GM12878 (cell line): ENCODE data around the gene CTH. TPM values are rescaled to one million over a fixed set of nuclear protein-coding genes. Genes with fewer than 3 reads are reported as not detected.
A peak's percentile ranks its signal among the peaks of the same experiment; 100 is the strongest.

Experiments
- ATAC-seq: fragments of 200-7000 bp; cut with Tn5 transposase; 3 replicates; pipeline ENCODE4 v1.9.1; 2020; ENCODE audit warnings: mild to moderate bottlenecking, moderate library complexity
- BruUV-seq: library from RNA; stranded (reverse); fragments of 400-500 nt; replicated peaks from 2 replicates; lab custom pipeline; 2021; lab: Mats Ljungman, UMichigan
- CTCF ChIA-PET: fragments of 300-600 bp; sonication (Branson Sonifier 250); formaldehyde crosslinking; extraction: SDS; loops from one replicate; lab custom pipeline; 2021; ENCODE audit warnings: inconsistent platforms; lab: Yijun Ruan, JAX
- POLR2A ChIA-PET: fragments of 350-600 bp; formaldehyde crosslinking; extraction: SDS; loops from one replicate; lab custom pipeline; 2021; ENCODE audit warnings: inconsistent platforms; lab: Charles Lee
- RAD21 ChIA-PET: fragments of 300-600 bp; sonication (Branson Sonifier 250); formaldehyde crosslinking; loops from one replicate; lab custom pipeline; 2023; ENCODE audit warnings: antibody characterized with exemption; ENCODE audit not compliant: unreplicated experiment; lab: Charles Lee
- SMC1A ChIA-PET: fragments of 300-600 bp; sonication (Branson Sonifier 250); formaldehyde crosslinking; loops from one replicate; lab custom pipeline; 2023; ENCODE audit not compliant: unreplicated experiment, uncharacterized antibody; lab: Charles Lee
- DNase-seq: peaks from one replicate; pipeline ENCODE4 v3.0.0-alpha.2; 2011; ENCODE audit warnings: low read depth, low spot score
- FAIRE-seq: peaks from 3 replicates; lab custom pipeline; 2011; peaks lifted over from hg19 to GRCh38; lab: Jason Lieb, UNC
- H2AFZ ChIP-seq: 2 replicates; pipeline ENCODE4 v1.6.0; 2011; ENCODE audit warnings: low read depth, low read length, control low read depth; ENCODE audit not compliant: control insufficient read depth
- H3K27ac ChIP-seq: 2 replicates; pipeline ENCODE4 v1.5.1; 2011; ENCODE audit warnings: control low read depth; ENCODE audit not compliant: control insufficient read depth, insufficient read depth
- H3K27me3 ChIP-seq, 2 experiments: replicated peaks in 1 of 2; 2 replicates each; pipeline versions ENCODE4 v1.6.0 to v1.6.1; 2011; ENCODE audit warnings: low read length in 1 of 2; ENCODE audit not compliant: control insufficient read depth in 2 of 2, insufficient read depth in 2 of 2
- H3K36me3 ChIP-seq, 2 experiments: 2 replicates each; pipeline ENCODE4 v1.5.1; 2011; ENCODE audit warnings: low read length in 1 of 2; ENCODE audit not compliant: control insufficient read depth in 2 of 2, insufficient read depth in 2 of 2
- H3K4me1 ChIP-seq: 2 replicates; pipeline ENCODE4 v1.6.1; 2011; ENCODE audit warnings: mild to moderate bottlenecking, low read length, moderate library complexity, mixed read lengths; ENCODE audit not compliant: control insufficient read depth, insufficient read depth
- H3K4me2 ChIP-seq: 2 replicates; pipeline ENCODE4 v1.6.0; 2011; ENCODE audit warnings: control low read depth; ENCODE audit not compliant: control insufficient read depth, insufficient read depth
- H3K4me3 ChIP-seq: fragments of 200-600 bp; sonication (generic); 2 replicates; pipeline ENCODE4 v1.5.1; 2016
- H3K79me2 ChIP-seq: 2 replicates; pipeline ENCODE4 v1.6.0; 2011; ENCODE audit warnings: low read length; ENCODE audit not compliant: control insufficient read depth, insufficient read depth
- H3K9ac ChIP-seq: 2 replicates; pipeline ENCODE4 v1.8.0; 2011; ENCODE audit warnings: low read length, control low read depth, mixed read lengths; ENCODE audit not compliant: control insufficient read depth, insufficient read depth
- H3K9me3 ChIP-seq: replicated peaks from 3 replicates; pipeline ENCODE4 v1.5.1; 2011; ENCODE audit warnings: mild to moderate bottlenecking, low read length; ENCODE audit not compliant: control insufficient read depth, insufficient read depth
- H4K20me1 ChIP-seq: 2 replicates; pipeline ENCODE4 v1.6.0; 2011; ENCODE audit not compliant: control insufficient read depth, insufficient read depth
- EED ChIP-seq: sonication (generic); IDR thresholded peaks from 2 replicates; pipeline ENCODE4 v1.6.1; 2016; ENCODE audit warnings: antibody characterized with exemption, low read depth
- EP300 ChIP-seq, 2 experiments: fragments of 150-350 bp in 1 of 2; IDR thresholded peaks; 2 replicates each; pipeline ENCODE4 v1.6.1; 2011 to 2012; ENCODE audit warnings: low read depth in 2 of 2, low read length in 2 of 2, borderline replicate concordance in 1 of 2, improper control_type of control experiment in 1 of 2, inconsistent platforms in 1 of 2; ENCODE audit not compliant: control insufficient read depth in 1 of 2
- ESRRA ChIP-seq: IDR thresholded peaks from 2 replicates; pipeline ENCODE4 v1.6.1; 2012; ENCODE audit warnings: mild to moderate bottlenecking, low read length, improper control_type of control experiment
- FOS ChIP-seq: IDR thresholded peaks from 3 replicates; pipeline ENCODE4 v1.6.1; 2011; ENCODE audit warnings: borderline replicate concordance; ENCODE audit not compliant: insufficient read length; ENCODE audit errors: extremely low read depth
- JUND ChIP-seq: IDR thresholded peaks from 2 replicates; pipeline ENCODE4 v1.6.1; 2012; ENCODE audit warnings: low read depth, mild to moderate bottlenecking, low read length, improper control_type of control experiment, moderate library complexity
- MTA2 ChIP-seq: fragments of 450-650 bp; IDR thresholded peaks from 2 replicates; pipeline ENCODE4 v1.6.1; 2016; ENCODE audit warnings: low read depth, mild to moderate bottlenecking, moderate library complexity
- MYB ChIP-seq: fragments of 150-350 bp; IDR thresholded peaks from 2 replicates; pipeline ENCODE4 v1.6.1; 2014; ENCODE audit warnings: mild to moderate bottlenecking, low read depth, low read length, borderline replicate concordance
- RAD21 ChIP-seq: IDR thresholded peaks from 2 replicates; pipeline ENCODE4 v1.6.1; 2011; ENCODE audit warnings: mild to moderate bottlenecking, low read depth, low read length, moderate library complexity; ENCODE audit not compliant: insufficient read depth
- RB1 ChIP-seq: fragments of 450-650 bp; formaldehyde crosslinking; IDR thresholded peaks from 2 replicates; pipeline ENCODE4 v1.6.1; 2017; ENCODE audit warnings: mild to moderate bottlenecking, borderline replicate concordance
- RFX5 ChIP-seq: IDR thresholded peaks from 2 replicates; pipeline ENCODE4 v1.6.1; 2011; ENCODE audit warnings: low read depth, low read length, improper control_type of control experiment
- SMARCA5 ChIP-seq: fragments of 450-650 bp; IDR thresholded peaks from 2 replicates; pipeline ENCODE4 v1.6.1; 2017; ENCODE audit warnings: mild to moderate bottlenecking
- SREBF2 ChIP-seq: IDR thresholded peaks from 2 replicates; pipeline ENCODE4 v1.6.1; 2012; ENCODE audit warnings: mild to moderate bottlenecking, low read length
- ZNF207 ChIP-seq: fragments of 450-650 bp; IDR thresholded peaks from 2 replicates; pipeline ENCODE4 v1.6.1; 2014; ENCODE audit warnings: antibody characterized with exemption, mild to moderate bottlenecking, borderline replicate concordance
- ZSCAN29 ChIP-seq: fragments of 450-650 bp; IDR thresholded peaks from 2 replicates; pipeline ENCODE4 v1.6.1; 2017; ENCODE audit warnings: mild to moderate bottlenecking, moderate library complexity
- WGBS: methylation state at CpG from one replicate; pipeline ENCODE4 v1.1.6; 2016; ENCODE audit warnings: low lambda C conversion rate; ENCODE audit not compliant: insufficient replicate concordance, insufficient coverage; ENCODE audit errors: missing lambda C conversion rate; 5-methylcytosine and 5-hydroxymethylcytosine counted together
- in situ Hi-C: fragments of 300-500 bp; cut with MboI; formaldehyde crosslinking; loops from 9 replicates; pipeline ENCODE4 v1.14.3; 2018; ENCODE audit warnings: mixed read lengths
- intact Hi-C: fragments of 100-400 bp; cut with micrococcal nuclease; formaldehyde crosslinking; loops from one replicate; pipeline ENCODE4 v1.14.2; 2022; ENCODE audit not compliant: unreplicated experiment
- polyA plus RNA-seq, 11 experiments: library from polyadenylated mRNA; depleted of rRNA in 4 of 11; unstranded in 6 of 11; stranded (reverse) in 5 of 11; fragments of >200 nt; fragmentation: Nextera tagmentation in 4 of 11; fragmentation: Illumina TruSeq in 1 of 11; extraction: Ambion mirVana in 4 of 11; extraction: Trizol in 1 of 11; gene quantifications; 1 replicate in 1 of 11; 2 replicates in 10 of 11; pipeline versions ENCODE4 v1.2.1 to v1.2.3, GENCODE V29; 2011 to 2016; ENCODE audit warnings: inconsistent platforms in 2 of 11, missing spikeins in 2 of 11, low read depth in 1 of 11
- total RNA-seq, 4 experiments: library from RNA; depleted of rRNA in 3 of 4; stranded (reverse); fragments of >200 nt in 3 of 4; fragmentation: Illumina TruSeq in 1 of 4; extraction: Trizol in 1 of 4; gene quantifications; 2 replicates each; pipeline versions ENCODE4 v1.2.1 to v1.2.3, GENCODE V29; 2013 to 2021
- TF ChIP-seq, protein P1 (sequence below): IDR thresholded peaks from 2 replicates; pipeline ENCODE4 v1.6.1; 2012; ENCODE audit warnings: low read depth, low read length, improper control_type of control experiment
- TF ChIP-seq, protein P2 (sequence below): fragments of 450-650 bp; IDR thresholded peaks from 2 replicates; pipeline ENCODE4 v1.6.1; 2017; ENCODE audit warnings: antibody characterized with exemption, mild to moderate bottlenecking, moderate library complexity
- TF ChIP-seq, protein P3 (sequence below): fragments of 150-350 bp; IDR thresholded peaks from 2 replicates; pipeline ENCODE4 v1.6.1; 2014; ENCODE audit warnings: mild to moderate bottlenecking, low read depth, low read length
- TF ChIP-seq, protein P4 (sequence below): fragments of 450-650 bp; IDR thresholded peaks from 2 replicates; pipeline ENCODE4 v1.6.1; 2017; ENCODE audit warnings: mild to moderate bottlenecking

The CTH gene
- total and polyA plus RNA-seq, 10 of the 15 experiments (the other 5 are each of a cell fraction or from before 2014, with no cell fraction given): 6.3 to 17.5 (median 10.4) TPM

DNA sequence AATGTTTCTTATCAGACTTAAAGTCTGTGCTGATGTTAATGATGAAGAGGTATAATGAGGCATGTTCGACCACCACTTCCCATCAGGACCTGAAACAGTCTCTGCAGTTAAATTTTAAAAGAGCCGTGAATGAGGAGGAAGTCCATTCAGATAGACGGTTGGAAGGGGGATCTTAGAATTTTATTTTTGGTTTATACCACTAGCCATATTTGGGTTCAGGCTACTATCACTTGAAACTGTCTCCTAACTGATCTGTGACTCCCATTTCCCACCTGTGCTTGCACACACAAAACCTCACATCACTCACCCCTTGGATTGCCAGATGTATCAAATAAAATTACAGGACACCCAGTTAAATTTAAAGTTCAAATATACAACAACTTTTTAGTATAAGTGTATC lies 46.6 kb upstream of the CTH start:
- BruUV-seq: no TSS peak
- no peaks in the 10 kb centered on the region for H3K79me2 ChIP-seq
- DNase-seq (no peak), ATAC-seq (peak; percentile 44), FAIRE-seq (no peak)
- no peak overlapping the region for H2AFZ ChIP-seq
- H3K4me1 ChIP-seq: peaks cover 2% of the 10 kb centered on the region; the same call in 1 of the 2 replicates
- ChIA-PET RAD21 (no interaction called here), SMC1A (interaction anchor here (0.9 kb wide), 1 partner anchor 71 kb away, joined by 5 read pairs; no protein-coding TSS in a partner anchor), POLR2A (interaction anchor here (0.6 to 0.7 kb wide), 2 partner anchors 24 to 98 kb away, joined by 4 to 9 read pairs; no protein-coding TSS in a partner anchor), CTCF (no interaction called here)
- no peaks in the 10 kb centered on the region for H3K36me3 ChIP-seq
- no peaks in the 10 kb centered on the region for H4K20me1 ChIP-seq
- intact Hi-C loops: loop anchor here (2.0 kb wide), 1 partner anchor 18 kb away; no protein-coding TSS in a partner anchor
- no peak overlapping the region for H3K4me3 ChIP-seq
- WGBS: 74% methylated on average over 3 of the region's 3 CpGs
- in situ Hi-C loops: no loop called here
- no peak overlapping the region for H3K9ac ChIP-seq
- H3K9me3 ChIP-seq: no peaks in the 10 kb centered on the region
- H3K27me3 ChIP-seq: no peaks in the 10 kb centered on the region
- H3K27ac ChIP-seq: no peak overlapping the region
- no peak overlapping the region for H3K4me2 ChIP-seq
- TF ChIP-seq RB1: no peak
- no peak for TF ChIP-seq ZSCAN29
- no peak for TF ChIP-seq SREBF2
- no peak for TF ChIP-seq JUND
- TF ChIP-seq EED: no peak
- 0 out of 2 replicates have a peak, but pooled peaks have one; percentile 17 for TF ChIP-seq MTA2
- TF ChIP-seq ZNF207: no peak
- TF ChIP-seq EP300 (IDR thresholded peaks at IDR 0.05; ENCODE audit: borderline replicate concordance in 1 of 2, control insufficient read depth in 1 of 2, low read depth in 2 of 2, low read length in 2 of 2): peak in 1 of 2 experiments; percentile 50; a peak in 1 of 4 replicates
- no peak for TF ChIP-seq RFX5
- TF ChIP-seq SMARCA5: no peak
- TF ChIP-seq ESRRA: no peak
- TF ChIP-seq, protein P1, sequence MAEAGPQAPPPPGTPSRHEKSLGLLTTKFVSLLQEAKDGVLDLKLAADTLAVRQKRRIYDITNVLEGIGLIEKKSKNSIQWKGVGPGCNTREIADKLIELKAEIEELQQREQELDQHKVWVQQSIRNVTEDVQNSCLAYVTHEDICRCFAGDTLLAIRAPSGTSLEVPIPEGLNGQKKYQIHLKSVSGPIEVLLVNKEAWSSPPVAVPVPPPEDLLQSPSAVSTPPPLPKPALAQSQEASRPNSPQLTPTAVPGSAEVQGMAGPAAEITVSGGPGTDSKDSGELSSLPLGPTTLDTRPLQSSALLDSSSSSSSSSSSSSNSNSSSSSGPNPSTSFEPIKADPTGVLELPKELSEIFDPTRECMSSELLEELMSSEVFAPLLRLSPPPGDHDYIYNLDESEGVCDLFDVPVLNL: no peak
- TF ChIP-seq, protein P2, sequence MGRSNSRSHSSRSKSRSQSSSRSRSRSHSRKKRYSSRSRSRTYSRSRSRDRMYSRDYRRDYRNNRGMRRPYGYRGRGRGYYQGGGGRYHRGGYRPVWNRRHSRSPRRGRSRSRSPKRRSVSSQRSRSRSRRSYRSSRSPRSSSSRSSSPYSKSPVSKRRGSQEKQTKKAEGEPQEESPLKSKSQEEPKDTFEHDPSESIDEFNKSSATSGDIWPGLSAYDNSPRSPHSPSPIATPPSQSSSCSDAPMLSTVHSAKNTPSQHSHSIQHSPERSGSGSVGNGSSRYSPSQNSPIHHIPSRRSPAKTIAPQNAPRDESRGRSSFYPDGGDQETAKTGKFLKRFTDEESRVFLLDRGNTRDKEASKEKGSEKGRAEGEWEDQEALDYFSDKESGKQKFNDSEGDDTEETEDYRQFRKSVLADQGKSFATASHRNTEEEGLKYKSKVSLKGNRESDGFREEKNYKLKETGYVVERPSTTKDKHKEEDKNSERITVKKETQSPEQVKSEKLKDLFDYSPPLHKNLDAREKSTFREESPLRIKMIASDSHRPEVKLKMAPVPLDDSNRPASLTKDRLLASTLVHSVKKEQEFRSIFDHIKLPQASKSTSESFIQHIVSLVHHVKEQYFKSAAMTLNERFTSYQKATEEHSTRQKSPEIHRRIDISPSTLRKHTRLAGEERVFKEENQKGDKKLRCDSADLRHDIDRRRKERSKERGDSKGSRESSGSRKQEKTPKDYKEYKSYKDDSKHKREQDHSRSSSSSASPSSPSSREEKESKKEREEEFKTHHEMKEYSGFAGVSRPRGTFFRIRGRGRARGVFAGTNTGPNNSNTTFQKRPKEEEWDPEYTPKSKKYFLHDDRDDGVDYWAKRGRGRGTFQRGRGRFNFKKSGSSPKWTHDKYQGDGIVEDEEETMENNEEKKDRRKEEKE: no peak
- no peak for TF ChIP-seq FOS
- no peak for TF ChIP-seq RAD21
- peak; percentile 73; the same call in 1 of the 2 replicates for TF ChIP-seq MYB
- TF ChIP-seq, protein P3, sequence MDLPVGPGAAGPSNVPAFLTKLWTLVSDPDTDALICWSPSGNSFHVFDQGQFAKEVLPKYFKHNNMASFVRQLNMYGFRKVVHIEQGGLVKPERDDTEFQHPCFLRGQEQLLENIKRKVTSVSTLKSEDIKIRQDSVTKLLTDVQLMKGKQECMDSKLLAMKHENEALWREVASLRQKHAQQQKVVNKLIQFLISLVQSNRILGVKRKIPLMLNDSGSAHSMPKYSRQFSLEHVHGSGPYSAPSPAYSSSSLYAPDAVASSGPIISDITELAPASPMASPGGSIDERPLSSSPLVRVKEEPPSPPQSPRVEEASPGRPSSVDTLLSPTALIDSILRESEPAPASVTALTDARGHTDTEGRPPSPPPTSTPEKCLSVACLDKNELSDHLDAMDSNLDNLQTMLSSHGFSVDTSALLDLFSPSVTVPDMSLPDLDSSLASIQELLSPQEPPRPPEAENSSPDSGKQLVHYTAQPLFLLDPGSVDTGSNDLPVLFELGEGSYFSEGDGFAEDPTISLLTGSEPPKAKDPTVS: no peak
- TF ChIP-seq, protein P4, sequence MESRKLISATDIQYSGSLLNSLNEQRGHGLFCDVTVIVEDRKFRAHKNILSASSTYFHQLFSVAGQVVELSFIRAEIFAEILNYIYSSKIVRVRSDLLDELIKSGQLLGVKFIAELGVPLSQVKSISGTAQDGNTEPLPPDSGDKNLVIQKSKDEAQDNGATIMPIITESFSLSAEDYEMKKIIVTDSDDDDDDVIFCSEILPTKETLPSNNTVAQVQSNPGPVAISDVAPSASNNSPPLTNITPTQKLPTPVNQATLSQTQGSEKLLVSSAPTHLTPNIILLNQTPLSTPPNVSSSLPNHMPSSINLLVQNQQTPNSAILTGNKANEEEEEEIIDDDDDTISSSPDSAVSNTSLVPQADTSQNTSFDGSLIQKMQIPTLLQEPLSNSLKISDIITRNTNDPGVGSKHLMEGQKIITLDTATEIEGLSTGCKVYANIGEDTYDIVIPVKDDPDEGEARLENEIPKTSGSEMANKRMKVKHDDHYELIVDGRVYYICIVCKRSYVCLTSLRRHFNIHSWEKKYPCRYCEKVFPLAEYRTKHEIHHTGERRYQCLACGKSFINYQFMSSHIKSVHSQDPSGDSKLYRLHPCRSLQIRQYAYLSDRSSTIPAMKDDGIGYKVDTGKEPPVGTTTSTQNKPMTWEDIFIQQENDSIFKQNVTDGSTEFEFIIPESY: no peak
